Measurements from ENCODE around the gene FBH1.

- TF ChIP-seq POLR2A (IDR thresholded peaks at IDR 0.05; ENCODE audit: extremely low read depth, insufficient read length), result no peak
- TF ChIP-seq, protein P1, sequence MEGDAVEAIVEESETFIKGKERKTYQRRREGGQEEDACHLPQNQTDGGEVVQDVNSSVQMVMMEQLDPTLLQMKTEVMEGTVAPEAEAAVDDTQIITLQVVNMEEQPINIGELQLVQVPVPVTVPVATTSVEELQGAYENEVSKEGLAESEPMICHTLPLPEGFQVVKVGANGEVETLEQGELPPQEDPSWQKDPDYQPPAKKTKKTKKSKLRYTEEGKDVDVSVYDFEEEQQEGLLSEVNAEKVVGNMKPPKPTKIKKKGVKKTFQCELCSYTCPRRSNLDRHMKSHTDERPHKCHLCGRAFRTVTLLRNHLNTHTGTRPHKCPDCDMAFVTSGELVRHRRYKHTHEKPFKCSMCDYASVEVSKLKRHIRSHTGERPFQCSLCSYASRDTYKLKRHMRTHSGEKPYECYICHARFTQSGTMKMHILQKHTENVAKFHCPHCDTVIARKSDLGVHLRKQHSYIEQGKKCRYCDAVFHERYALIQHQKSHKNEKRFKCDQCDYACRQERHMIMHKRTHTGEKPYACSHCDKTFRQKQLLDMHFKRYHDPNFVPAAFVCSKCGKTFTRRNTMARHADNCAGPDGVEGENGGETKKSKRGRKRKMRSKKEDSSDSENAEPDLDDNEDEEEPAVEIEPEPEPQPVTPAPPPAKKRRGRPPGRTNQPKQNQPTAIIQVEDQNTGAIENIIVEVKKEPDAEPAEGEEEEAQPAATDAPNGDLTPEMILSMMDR (IDR thresholded peaks at IDR 0.05; ENCODE audit: low read depth, low read length), result no peak
- TF ChIP-seq, protein P2, sequence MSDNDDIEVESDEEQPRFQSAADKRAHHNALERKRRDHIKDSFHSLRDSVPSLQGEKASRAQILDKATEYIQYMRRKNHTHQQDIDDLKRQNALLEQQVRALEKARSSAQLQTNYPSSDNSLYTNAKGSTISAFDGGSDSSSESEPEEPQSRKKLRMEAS (IDR thresholded peaks at IDR 0.05; ENCODE audit: low read depth, low read length), result no peak
These were observed 73.5 kb downstream of the FBH1 start for GRCh38 chr10:5963591-5963990.

Data from NB4 (cell line).